Measurements from ENCODE around the gene DRC3.

Gene DRC3

GRCh38 chr17:18009609-18010420, 37.2 kb downstream of the DRC3 start:
- no peak overlapping the region for H3K4me3 ChIP-seq (ENCODE audit: low read depth, low read length)
- no peak for TF ChIP-seq CTCF (IDR thresholded peaks at IDR 0.05; ENCODE audit: borderline replicate concordance, insufficient read depth, low read depth, low read length)

GRCh38 chr17:18011286-18011685, 38.6 kb downstream of the DRC3 start:
- H3K4me3 ChIP-seq (ENCODE audit: low read depth, low read length): no peak overlapping the region
- no peak for TF ChIP-seq CTCF (IDR thresholded peaks at IDR 0.05; ENCODE audit: borderline replicate concordance, insufficient read depth, low read depth, low read length)

GRCh38 chr17:18014006-18014405, 41.3 kb downstream of the DRC3 start:
- TF ChIP-seq CTCF (IDR thresholded peaks at IDR 0.05; ENCODE audit: borderline replicate concordance, insufficient read depth, low read depth, low read length): no peak
- H3K4me3 ChIP-seq (ENCODE audit: low read depth, low read length): no peak overlapping the region

GRCh38 chr17:18015593-18015992, 42.9 kb downstream of the DRC3 start:
- no peak for TF ChIP-seq CTCF (IDR thresholded peaks at IDR 0.05; ENCODE audit: borderline replicate concordance, insufficient read depth, low read depth, low read length)
- no peak overlapping the region for H3K4me3 ChIP-seq (ENCODE audit: low read depth, low read length)

GRCh38 chr17:18016426-18016825, 43.8 kb downstream of the DRC3 start:
- no peak for TF ChIP-seq CTCF (IDR thresholded peaks at IDR 0.05; ENCODE audit: borderline replicate concordance, insufficient read depth, low read depth, low read length)
- no peak overlapping the region for H3K4me3 ChIP-seq (ENCODE audit: low read depth, low read length)

GRCh38 chr17:18017958-18018357, 45.3 kb downstream of the DRC3 start:
- no peak for TF ChIP-seq CTCF (IDR thresholded peaks at IDR 0.05; ENCODE audit: borderline replicate concordance, insufficient read depth, low read depth, low read length)

GRCh38 chr17:18018411-18018921, 45.8 kb downstream of the DRC3 start:
- no peak for TF ChIP-seq CTCF (IDR thresholded peaks at IDR 0.05; ENCODE audit: borderline replicate concordance, insufficient read depth, low read depth, low read length)
- H3K4me3 ChIP-seq (ENCODE audit: low read depth, low read length): no peak overlapping the region

More at GRCh38 chr17:18017958-18018357, 45.3 kb downstream of the DRC3 start:
- H3K4me3 ChIP-seq (ENCODE audit: low read depth, low read length): no peak overlapping the region
